HEK293 (cell line): ENCODE measurements around the gene DDB1.

ENCODE experiments used
- ATF2 ChIP-seq: fragments of 450-650 bp; formaldehyde crosslinking; IDR thresholded peaks from 2 replicates; pipeline ENCODE4 v1.5.1; 2016; ENCODE audit warnings: missing biosample characterization, missing genetic modification characterization, low read depth
- CTCF ChIP-seq: fragments of 450-650 bp; formaldehyde crosslinking; IDR thresholded peaks from 2 replicates; pipeline ENCODE4 v1.5.1; 2016; ENCODE audit warnings: missing biosample characterization, missing genetic modification characterization
- KLF16 ChIP-seq: fragments of 450-650 bp; formaldehyde crosslinking; IDR thresholded peaks from 2 replicates; pipeline ENCODE4 v1.5.1; 2017; ENCODE audit warnings: missing biosample characterization, missing genetic modification characterization
- SP2 ChIP-seq: fragments of 450-650 bp; formaldehyde crosslinking; IDR thresholded peaks from 2 replicates; pipeline ENCODE4 v1.5.1; 2016; ENCODE audit warnings: missing biosample characterization, missing genetic modification characterization
- SP3 ChIP-seq: fragments of 450-650 bp; formaldehyde crosslinking; IDR thresholded peaks from 2 replicates; pipeline ENCODE4 v1.5.1; 2016; ENCODE audit warnings: missing biosample characterization, missing genetic modification characterization
- ZEB2 ChIP-seq: fragments of 450-650 bp; formaldehyde crosslinking; IDR thresholded peaks from 2 replicates; pipeline ENCODE4 v1.5.1; 2016; ENCODE audit warnings: missing biosample characterization, missing genetic modification characterization
- ZNF10 ChIP-seq: fragments of 450-650 bp; formaldehyde crosslinking; IDR thresholded peaks from 2 replicates; pipeline ENCODE4 v1.5.1; 2017; ENCODE audit warnings: missing biosample characterization, missing genetic modification characterization
- ZNF223 ChIP-seq: fragments of 450-650 bp; formaldehyde crosslinking; IDR thresholded peaks from 2 replicates; pipeline ENCODE4 v1.5.1; 2016; ENCODE audit warnings: missing biosample characterization, missing genetic modification characterization
- ZNF292 ChIP-seq: fragments of 450-650 bp; formaldehyde crosslinking; IDR thresholded peaks from 2 replicates; pipeline ENCODE4 v1.5.1; 2016; ENCODE audit warnings: low read depth, missing biosample characterization, missing genetic modification characterization, borderline replicate concordance
- ZNF302 ChIP-seq: fragments of 450-650 bp; formaldehyde crosslinking; IDR thresholded peaks from 2 replicates; pipeline ENCODE4 v1.5.1; 2016; ENCODE audit warnings: missing biosample characterization, missing genetic modification characterization, low read depth
- ZNF423 ChIP-seq: fragments of 450-650 bp; formaldehyde crosslinking; IDR thresholded peaks from 2 replicates; pipeline ENCODE4 v1.5.1; 2016; ENCODE audit warnings: missing biosample characterization, missing genetic modification characterization
- ZNF501 ChIP-seq: fragments of 450-650 bp; formaldehyde crosslinking; IDR thresholded peaks from 2 replicates; pipeline ENCODE4 v1.5.1; 2016; ENCODE audit warnings: missing biosample characterization, missing genetic modification characterization
- ZNF701 ChIP-seq: fragments of 450-650 bp; formaldehyde crosslinking; IDR thresholded peaks from 2 replicates; pipeline ENCODE4 v1.5.1; 2016; ENCODE audit warnings: missing biosample characterization, missing genetic modification characterization
- TF ChIP-seq, protein P1 (sequence below): fragments of 450-650 bp; formaldehyde crosslinking; IDR thresholded peaks from 2 replicates; pipeline ENCODE4 v1.5.1; 2017; ENCODE audit warnings: missing biosample characterization, missing genetic modification characterization

- TF ChIP-seq SP3 (tag by site-specific recombination) (no peak), ZNF701 (tag by site-specific recombination) (no peak), ZNF10 (tag by site-specific recombination) (no peak), CTCF (tag by site-specific recombination) (no peak), ZEB2 (tag by site-specific recombination) (no peak), ZNF302 (no peak), ZNF423 (no peak), ATF2 (tag by site-specific recombination) (no peak), KLF16 (tag by site-specific recombination) (no peak), SP2 (tag by site-specific recombination) (no peak), ZNF223 (tag by site-specific recombination) (no peak), ZNF501 (tag by site-specific recombination) (no peak), ZNF292 (no peak)
- TF ChIP-seq, protein P1, sequence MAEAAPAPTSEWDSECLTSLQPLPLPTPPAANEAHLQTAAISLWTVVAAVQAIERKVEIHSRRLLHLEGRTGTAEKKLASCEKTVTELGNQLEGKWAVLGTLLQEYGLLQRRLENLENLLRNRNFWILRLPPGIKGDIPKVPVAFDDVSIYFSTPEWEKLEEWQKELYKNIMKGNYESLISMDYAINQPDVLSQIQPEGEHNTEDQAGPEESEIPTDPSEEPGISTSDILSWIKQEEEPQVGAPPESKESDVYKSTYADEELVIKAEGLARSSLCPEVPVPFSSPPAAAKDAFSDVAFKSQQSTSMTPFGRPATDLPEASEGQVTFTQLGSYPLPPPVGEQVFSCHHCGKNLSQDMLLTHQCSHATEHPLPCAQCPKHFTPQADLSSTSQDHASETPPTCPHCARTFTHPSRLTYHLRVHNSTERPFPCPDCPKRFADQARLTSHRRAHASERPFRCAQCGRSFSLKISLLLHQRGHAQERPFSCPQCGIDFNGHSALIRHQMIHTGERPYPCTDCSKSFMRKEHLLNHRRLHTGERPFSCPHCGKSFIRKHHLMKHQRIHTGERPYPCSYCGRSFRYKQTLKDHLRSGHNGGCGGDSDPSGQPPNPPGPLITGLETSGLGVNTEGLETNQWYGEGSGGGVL, result no peak
Measured at GRCh38 chr11:61287338-61287977, 45.4 kb downstream of the DDB1 start.
